CD4-positive, alpha-beta T cell treated with Interleukin-6 at 100 ng/mL for 8 hours (primary cell): Measurements from ENCODE around the gene WDR86.

ENCODE experiments used
- DNase-seq: peaks from one replicate; pipeline ENCODE4 v3.0.0-alpha.2; 2020; ENCODE audit warnings: mixed read lengths, low spot score

The WDR86 gene

DNA sequence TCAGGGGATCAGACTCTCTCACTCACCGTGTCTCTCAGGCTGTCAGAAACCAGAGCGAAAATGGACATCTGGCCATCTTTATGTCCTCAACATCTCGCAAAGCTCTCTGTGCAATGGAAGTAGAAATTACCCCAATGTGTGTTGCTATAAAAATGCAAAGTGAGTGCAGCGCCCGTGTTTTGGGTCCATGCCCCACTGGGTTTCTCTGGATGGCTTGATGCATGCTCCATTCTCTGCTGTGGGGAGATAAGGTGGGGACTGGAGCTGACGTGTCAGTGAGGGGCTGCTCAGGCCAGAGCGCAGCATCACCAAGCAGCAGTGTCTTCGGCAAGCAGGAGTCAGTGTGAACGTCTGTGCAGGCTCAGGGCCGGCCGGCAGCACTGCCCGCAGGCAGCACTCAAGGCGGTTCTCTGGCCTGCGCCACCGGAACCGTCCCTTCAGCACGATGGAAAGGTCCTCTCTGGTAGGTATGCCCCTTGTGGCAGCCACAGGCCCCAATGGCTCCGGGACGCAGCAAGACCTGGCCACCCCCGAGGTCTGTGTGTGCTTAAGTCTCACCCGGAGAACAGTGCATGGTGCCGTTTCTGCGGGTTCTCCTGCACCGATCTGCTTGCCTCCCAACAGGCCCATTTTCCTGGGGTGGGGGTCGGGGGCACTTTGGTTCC lies 30.2 kb downstream of the WDR86 start:
- no peak for DNase-seq

DNA sequence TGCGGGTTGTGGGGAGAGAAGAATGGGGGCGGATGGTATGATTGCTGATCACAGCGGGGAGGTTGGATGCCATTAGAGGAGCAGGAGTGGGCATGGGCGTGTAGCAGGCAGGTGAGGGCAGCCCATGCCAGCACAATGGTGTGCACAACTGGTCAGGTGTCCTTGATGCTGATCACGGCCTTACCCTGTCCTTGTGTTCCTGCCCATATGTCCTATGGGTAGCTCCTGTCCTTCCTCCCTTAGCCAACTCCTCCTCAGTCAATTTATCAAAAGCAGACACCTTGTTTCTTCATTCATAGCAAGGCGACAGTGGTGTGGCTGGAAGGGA lies 30.7 kb downstream of the WDR86 start:
- DNase-seq = no peak

GRCh38 chr7:151378496-151379192 lies 31.2 kb downstream of the WDR86 start:
- no peak for DNase-seq

DNA sequence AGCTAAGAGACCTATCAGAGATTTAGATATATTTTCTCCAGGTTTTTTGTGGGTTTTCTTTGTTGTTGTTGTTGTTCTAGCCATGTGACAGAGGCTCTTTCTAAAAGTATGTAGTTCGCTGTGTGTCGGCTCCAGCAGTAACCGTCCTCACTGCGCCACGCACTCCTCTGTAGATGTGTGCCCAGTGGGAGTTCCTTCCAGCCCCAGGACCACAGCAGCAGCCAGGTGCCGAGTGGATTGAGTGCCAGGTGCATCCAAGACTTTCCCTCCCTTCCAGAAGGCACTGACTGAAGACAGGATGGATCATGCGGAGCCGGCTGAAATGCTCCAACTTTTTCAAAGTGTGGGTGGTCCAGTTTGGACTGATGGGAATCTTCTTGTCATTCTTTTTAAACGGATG lies 31.8 kb downstream of the WDR86 start:
- DNase-seq = no peak

DNA sequence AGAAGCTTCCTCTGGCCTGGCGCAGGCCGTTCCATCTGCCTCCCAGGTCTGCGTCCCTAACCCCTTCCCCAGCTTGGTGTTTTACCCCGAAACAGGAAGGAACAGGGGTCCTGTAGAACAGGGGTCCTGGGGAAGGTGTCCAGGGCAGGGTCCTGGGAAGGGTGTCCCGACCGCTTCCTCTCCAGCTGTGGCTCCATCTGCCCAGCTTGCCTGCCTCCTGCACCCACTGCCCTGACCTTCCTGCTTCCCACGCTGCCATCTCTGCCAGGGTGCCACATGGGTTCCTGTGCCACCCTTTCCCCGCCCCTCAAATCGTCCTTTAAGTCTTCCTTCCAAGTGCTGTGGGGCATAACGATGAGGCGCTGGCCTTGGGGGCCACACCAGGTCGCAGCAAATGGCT lies 32.4 kb downstream of the WDR86 start:
- no peak for DNase-seq

- DNase-seq = no peak
These were observed 33.5 kb downstream of the WDR86 start for GRCh38 chr7:151376218-151376902.

DNA sequence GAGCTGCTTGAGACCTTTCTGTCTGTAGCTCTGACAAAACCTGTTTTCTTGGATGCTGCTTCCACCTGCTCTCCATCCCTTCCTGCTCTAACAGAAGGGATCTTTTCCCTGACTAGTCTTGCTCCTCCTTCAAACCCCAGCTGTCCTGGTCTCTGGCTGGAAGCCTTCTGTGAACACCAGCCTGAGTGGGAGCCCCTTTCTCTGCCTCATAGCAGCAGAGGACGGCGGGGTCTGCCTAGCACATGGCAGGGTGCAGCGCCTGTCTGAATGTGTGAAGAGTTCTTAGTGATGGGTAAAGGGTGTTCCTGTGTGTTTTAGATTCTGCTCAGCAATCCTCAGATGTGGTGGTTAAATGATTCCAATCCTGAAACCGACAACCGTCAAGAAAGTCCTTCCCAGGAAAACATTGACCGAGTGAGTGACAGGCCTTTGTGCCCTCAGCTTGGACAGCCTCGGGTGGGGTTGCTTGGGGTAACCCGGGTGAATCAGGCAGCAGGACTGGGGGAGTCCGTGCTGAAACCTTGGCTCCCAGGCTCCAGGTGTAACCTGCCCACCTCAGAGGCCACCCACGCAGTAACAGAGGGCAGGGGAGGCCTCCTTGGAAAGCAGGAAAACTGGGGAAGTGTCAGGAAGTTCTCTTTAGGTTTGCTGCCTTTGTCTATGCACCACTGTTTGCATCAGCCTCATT lies 34.2 kb downstream of the WDR86 start:
- DNase-seq = no peak

DNA sequence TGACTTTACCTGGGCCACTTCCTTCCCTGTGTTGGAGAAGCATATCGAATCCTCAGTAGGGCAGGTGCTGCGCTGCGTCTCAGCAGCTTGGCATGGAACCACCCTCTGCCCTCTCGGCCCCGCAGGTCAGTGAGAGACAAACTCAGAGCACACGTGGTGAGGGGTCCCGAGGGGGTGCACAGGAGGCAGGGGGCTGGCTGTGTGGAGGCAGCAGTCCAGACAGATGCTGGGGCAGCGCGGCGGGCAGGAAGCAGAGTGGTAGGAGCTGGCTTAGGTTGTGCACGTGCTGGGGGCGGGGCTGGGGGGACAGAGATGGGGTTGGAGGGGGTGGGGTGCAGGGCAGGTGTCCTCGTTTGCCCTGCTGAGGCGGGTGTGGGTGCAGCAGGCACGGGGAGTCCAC lies 35.1 kb downstream of the WDR86 start:
- no peak for DNase-seq

GRCh38 chr7:151374139-151374538 lies 35.7 kb downstream of the WDR86 start:
- no peak for DNase-seq

DNA sequence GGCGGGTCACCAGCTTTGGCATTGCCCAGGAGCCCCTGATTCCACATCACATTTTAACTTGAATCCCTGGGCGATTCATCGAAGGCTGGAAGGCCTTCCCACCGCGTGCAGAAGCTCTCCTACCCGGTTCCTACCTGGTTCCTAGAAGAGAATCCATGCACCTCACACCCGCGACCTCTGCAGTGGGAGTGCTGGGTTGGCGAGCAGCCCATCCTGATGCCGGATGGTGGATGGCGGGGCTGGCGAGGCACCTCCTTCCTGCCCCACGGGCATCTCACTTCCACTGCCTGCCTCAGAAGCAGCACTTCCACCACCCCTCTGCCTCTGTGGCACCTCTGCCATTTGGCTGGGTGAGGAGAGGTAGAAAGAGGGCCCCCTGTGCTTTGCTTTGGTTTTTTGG lies 36.2 kb downstream of the WDR86 start:
- no peak for DNase-seq

DNA sequence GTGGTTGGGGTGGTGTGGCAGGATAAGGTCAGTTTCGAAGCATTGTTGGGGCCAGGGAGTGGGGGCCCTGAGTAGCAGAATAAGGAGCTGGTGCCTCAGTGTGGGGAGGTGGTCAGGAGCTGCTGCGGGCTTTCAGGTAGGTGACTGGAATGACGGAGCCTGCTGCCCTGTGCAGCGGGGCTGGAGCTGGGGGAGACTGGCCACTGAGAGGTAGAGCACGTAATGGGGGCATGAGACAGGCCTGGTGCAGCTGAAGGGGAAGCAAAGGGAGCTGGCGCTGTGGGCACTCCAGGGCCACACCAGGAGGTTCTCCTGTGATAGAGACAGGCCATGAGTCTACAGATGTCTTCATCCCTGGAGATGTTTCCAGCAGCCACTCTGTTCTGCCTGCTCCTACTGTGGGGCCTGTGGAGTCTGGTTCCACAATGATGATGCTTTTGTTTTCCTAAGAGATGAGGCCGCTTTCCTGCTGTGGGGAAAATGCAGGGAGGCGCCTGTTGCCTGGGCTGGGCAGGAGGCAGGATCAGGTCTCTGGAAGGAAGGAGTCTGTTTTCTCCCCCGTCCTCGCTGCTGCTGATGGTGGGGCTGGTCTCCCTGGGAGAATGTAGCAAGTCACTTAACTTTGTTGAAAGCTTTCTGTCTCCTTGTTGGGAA lies 37.1 kb downstream of the WDR86 start:
- DNase-seq = no peak

DNA sequence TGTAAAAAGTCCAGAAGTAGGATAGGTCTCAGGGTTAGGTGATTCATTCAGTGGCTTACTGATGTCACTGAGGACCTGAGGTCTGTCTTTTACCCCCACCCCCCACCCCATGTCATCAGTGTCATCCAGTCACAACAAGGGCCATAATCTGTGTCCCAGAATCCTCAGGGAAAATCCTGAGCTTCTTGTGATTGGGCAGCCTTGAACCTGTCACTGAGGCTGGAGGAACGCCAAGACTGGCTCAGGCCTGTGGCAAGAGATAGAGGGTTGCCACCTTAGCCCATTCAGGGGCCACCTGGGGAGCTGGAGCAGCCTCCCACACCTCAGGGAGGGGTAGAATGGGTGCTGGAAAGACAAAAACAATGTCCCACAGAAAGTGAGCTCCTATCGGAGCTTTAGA lies 38.6 kb downstream of the WDR86 start:
- no peak for DNase-seq

DNA sequence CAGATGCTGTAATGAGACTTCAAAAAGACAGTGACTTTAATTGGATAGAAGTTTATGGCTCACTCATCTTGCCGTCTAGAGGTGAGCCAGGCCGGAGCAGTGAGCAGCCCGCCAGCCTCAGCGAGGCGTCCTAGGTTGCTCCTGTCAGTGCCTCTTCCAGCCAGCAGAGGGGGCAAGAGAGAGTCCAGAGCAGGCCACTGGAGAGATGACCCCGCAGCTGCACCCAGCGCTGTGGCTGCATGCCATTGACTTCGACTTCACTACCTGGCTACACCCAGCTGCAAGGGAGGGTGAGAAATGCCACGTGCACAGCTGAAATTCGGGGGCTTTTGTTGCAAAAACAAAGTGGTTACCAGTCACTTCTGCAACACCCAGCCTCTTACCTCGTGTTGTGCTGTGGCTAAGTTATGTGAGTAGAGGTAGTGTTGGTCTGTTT lies 41.7 kb downstream of the WDR86 start:
- DNase-seq = peak; percentile 70

GRCh38 chr7:151367284-151367683 lies 42.6 kb downstream of the WDR86 start:
- no peak for DNase-seq

- DNase-seq = no peak
These were observed 43.0 kb downstream of the WDR86 start for GRCh38 chr7:151366880-151367222.

DNA sequence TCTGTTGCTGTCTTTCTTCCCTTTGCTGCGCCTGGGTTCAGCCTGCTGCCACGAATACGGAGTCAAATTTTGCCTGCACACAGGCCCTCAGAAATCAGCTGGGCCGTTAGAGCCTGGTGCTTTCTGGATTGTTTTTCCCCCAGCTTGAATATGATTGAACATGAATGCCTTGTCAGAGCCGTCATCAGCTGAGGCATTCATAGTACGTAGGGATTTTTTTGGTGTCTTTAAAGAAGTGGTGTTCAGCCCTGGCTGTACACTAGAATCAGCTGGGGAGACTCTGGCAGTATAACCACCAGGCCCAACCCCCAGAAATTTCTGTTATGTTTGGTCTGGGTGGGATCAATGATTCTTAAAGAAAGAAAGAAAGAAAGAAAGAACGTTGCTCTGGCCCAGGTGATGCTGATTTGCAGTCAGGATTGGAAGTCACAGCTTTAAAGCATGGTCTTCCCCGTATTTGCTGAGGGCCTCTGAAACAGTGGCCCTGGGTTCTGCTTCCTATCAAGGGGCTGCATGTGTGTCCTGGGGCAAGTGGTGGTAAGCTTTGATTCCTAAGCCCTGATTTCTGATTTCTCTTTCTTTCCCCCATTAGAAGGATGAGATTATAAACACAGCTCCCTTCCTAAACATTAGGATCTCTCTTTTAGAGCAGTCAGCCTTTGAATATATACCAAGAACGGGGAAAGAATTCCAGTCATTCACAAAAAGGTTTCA lies 43.5 kb downstream of the WDR86 start:
- DNase-seq = no peak

DNA sequence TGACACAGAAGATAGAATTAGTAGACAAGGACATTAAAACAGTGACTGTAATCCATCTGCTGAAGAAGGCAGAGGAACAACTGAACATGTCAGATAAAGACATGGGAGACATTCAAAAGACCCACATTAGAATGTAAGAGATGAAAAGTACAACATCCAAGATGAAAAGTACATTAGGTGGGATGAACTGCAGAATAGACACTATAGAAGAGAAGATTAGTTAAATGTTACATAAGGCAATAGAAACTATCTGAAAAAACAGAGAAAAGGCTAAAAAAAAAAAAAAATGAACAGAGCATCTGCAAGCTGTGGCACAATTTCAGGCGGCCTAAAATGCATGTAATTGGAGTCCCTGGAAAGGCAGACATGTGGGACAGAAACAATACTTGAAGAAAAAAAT lies 46.7 kb downstream of the WDR86 start:
- DNase-seq = no peak

DNA sequence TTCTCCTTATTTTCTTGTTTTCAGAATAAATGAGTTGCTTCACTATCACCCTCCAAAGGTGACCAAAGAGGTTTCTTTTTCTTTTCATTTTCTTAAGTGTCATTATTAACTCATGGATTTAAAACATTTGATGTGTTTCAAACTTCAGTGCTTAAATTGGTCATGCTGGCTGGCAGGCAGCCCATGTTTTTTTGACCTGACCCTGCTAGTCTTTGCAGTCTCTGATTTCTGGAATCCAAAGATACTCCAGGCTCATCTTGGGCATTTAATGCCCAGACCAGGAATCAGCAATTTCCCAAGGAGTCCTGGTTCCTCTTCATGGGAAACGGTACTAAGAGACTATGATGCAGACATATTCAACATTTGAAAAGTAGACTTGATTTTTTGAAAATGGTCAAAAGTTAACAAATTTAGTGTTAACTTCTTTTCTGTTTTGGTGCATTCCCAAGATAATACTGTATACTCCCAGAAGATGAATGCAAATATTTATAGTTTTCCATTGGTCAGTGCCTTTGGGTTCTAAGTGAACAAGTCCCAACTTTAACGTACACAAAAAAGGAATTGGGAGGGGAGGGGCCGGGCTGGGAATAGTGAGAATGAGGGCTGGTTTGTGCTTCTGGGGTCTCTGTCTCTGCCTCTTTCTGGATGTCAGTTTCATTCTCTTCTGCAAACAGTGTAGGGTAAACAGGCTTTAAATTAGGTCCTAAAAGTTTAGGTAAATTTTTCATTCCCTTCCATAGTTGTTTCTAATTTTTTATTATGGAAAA lies 48.5 kb downstream of the WDR86 start:
- no peak for DNase-seq

GRCh38 chr7:151352512-151352911 lies 57.3 kb downstream of the WDR86 start:
- no peak for DNase-seq

- peak; percentile 75 for DNase-seq
These were observed 57.9 kb downstream of the WDR86 start for GRCh38 chr7:151351967-151352366.

DNA sequence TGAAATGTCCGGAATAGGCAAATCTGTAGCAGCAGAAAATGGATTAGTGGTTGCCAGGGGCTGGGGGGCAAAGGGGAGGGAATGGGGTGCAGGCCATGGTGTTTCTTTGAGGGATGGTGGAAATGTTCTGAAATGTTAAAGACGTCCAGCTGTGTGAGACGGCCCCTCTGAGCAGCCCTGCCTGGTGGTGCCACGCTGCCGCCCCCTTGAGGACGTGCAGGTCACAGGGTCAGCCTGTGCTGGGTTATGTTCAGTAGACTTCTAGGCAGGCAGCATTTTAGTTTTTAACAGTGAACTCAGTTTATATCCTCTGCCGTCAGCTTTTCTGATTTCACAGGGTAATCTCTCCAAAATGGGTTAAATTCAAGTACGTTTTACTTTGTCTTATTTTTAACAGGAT lies 58.8 kb downstream of the WDR86 start:
- no peak for DNase-seq
